ENCODE results near the gene DNAJA4.
"Not testable (repeated sequence)": the region's sequence is repeated elsewhere in the genome, so short reads cannot be mapped to it uniquely, and the experiment has no call there.

The DNAJA4 gene

GRCh38 chr15:78242128-78242527 is 22.2 kb upstream of the DNAJA4 start:
- DNase-seq (ENCODE audit: low read depth, low spot score): no peak
- peak; percentile 61 for TF ChIP-seq CTCF (IDR thresholded peaks at IDR 0.05; ENCODE audit: insufficient read depth, low read length, missing control alignments)
- H3K4me3 ChIP-seq (ENCODE audit: low read depth, low read length): no peak overlapping the region
- ChIA-PET POLR2A (no interaction called here), CTCF (interaction anchor here (0.6 to 13.2 kb wide), 25 partner anchors 7 to 330 kb away, joined by 3 to 352 read pairs (median 18); partner anchors contain the start of genes CIB2 and DNAJA4)

- TF ChIP-seq CTCF (IDR thresholded peaks at IDR 0.05; ENCODE audit: insufficient read depth, low read length, missing control alignments): no peak
- no peak overlapping the region for H3K4me3 ChIP-seq (ENCODE audit: low read depth, low read length)
- ChIA-PET POLR2A (no interaction called here), CTCF (interaction anchor here (1.0 to 13.2 kb wide), 13 partner anchors 13 to 285 kb away, joined by 3 to 352 read pairs (median 55); partner anchors contain the start of genes CIB2 and DNAJA4)
- DNase-seq (ENCODE audit: low read depth, low spot score): no peak
Observed at GRCh38 chr15:78243058-78243457, 21.3 kb upstream of the DNAJA4 start.

- CTCF ChIA-PET: interaction anchor here (1.0 to 13.2 kb wide), 9 partner anchors 12 to 285 kb away, joined by 3 to 352 read pairs (median 65); partner anchors contain the start of genes CIB2 and DNAJA4
Observed at GRCh38 chr15:78243491-78243941, 20.8 kb upstream of the DNAJA4 start.

GRCh38 chr15:78244101-78244500 is 20.3 kb upstream of the DNAJA4 start:
- POLR2A ChIA-PET: no interaction called here
- CTCF ChIA-PET: interaction anchor here (0.6 to 13.2 kb wide), 8 partner anchors 12 to 334 kb away, joined by 3 to 352 read pairs (median 7); partner anchors contain the start of genes CIB2 and DNAJA4
- no peak overlapping the region for H3K4me3 ChIP-seq (ENCODE audit: low read depth, low read length)
- DNase-seq (ENCODE audit: low read depth, low spot score): no peak
- TF ChIP-seq CTCF (IDR thresholded peaks at IDR 0.05; ENCODE audit: insufficient read depth, low read length, missing control alignments): no peak

More at GRCh38 chr15:78243491-78243941, 20.8 kb upstream of the DNAJA4 start:
- TF ChIP-seq CTCF (IDR thresholded peaks at IDR 0.05; ENCODE audit: insufficient read depth, low read length, missing control alignments): no peak
- POLR2A ChIA-PET: no interaction called here
- H3K4me3 ChIP-seq (ENCODE audit: low read depth, low read length): no peak overlapping the region
- no peak for DNase-seq (ENCODE audit: low read depth, low spot score)

GRCh38 chr15:78244893-78245292 is 19.5 kb upstream of the DNAJA4 start:
- DNase-seq (ENCODE audit: low read depth, low spot score): no peak
- TF ChIP-seq CTCF (IDR thresholded peaks at IDR 0.05; ENCODE audit: insufficient read depth, low read length, missing control alignments): no peak
- H3K4me3 ChIP-seq (ENCODE audit: low read depth, low read length): no peak overlapping the region
- ChIA-PET POLR2A (no interaction called here), CTCF (interaction anchor here (1.0 to 13.2 kb wide), 7 partner anchors 11 to 135 kb away, joined by 3 to 352 read pairs (median 10); partner anchors contain the start of genes CIB2 and DNAJA4)

- H3K4me3 ChIP-seq (ENCODE audit: low read depth, low read length); DNase-seq (ENCODE audit: low read depth, low spot score); POLR2A ChIA-PET: not testable (repeated sequence)
- CTCF ChIA-PET: interaction anchor here (1.0 to 13.2 kb wide), 4 partner anchors 12 to 135 kb away, joined by 3 to 352 read pairs (median 7); no protein-coding TSS in a partner anchor
Observed at GRCh38 chr15:78245392-78245791, 19.0 kb upstream of the DNAJA4 start.

- CTCF ChIA-PET: interaction anchor here (0.8 to 13.2 kb wide), 3 partner anchors 11 to 136 kb away, joined by 3 to 352 read pairs (median 4); no protein-coding TSS in a partner anchor
- H3K4me3 ChIP-seq (ENCODE audit: low read depth, low read length); POLR2A ChIA-PET; DNase-seq (ENCODE audit: low read depth, low spot score): not testable (repeated sequence)
Observed at GRCh38 chr15:78245976-78246620, 18.3 kb upstream of the DNAJA4 start.
